ENCODE data around the gene RNF40. TPM values are rescaled to one million over a fixed set of nuclear protein-coding genes. Genes with fewer than 3 reads are reported as not detected.

RNF40 gene
- polyA plus RNA-seq, 1 donor from 2014 or later, result 85.2 TPM

- H3K9me3 ChIP-seq (ENCODE audit: low read length), result no peaks in the 10 kb centered on the region
- TF ChIP-seq EZH2 (IDR thresholded peaks at IDR 0.05; ENCODE audit: borderline replicate concordance, insufficient read depth, low read length, poor library complexity, severe bottlenecking) (no peak), POLR2AphosphoS5 (IDR thresholded peaks at IDR 0.05) (peak; percentile 4), REST (IDR thresholded peaks at IDR 0.05; ENCODE audit: borderline replicate concordance) (no peak)
- H3K4me2 ChIP-seq (ENCODE audit: low read length), result no peak overlapping the region
- no peak overlapping the region for H3K9ac ChIP-seq (ENCODE audit: low read length)
- no peak overlapping the region for H3K27ac ChIP-seq (ENCODE audit: low read length)
- no peaks in the 10 kb centered on the region for H3K27me3 ChIP-seq (ENCODE audit: insufficient read depth, low read depth, low read length)
- H3K36me3 ChIP-seq (ENCODE audit: insufficient read depth, low read length), result peaks cover 5% of the 10 kb centered on the region
- no peaks in the 10 kb centered on the region for H3K9me2 ChIP-seq (ENCODE audit: insufficient read depth, low read length)
- no peak overlapping the region for H3K4me3 ChIP-seq (ENCODE audit: low read length)
- H3F3A ChIP-seq (ENCODE audit: insufficient read depth, low read length, poor library complexity, severe bottlenecking), result no peaks in the 10 kb centered on the region
- no peaks in the 10 kb centered on the region for H4K20me1 ChIP-seq (ENCODE audit: insufficient read depth)
- H2AFZ ChIP-seq (ENCODE audit: low read depth, low read length), result no peak overlapping the region
- H3K79me2 ChIP-seq (replicated peaks; ENCODE audit: insufficient read depth, low read length), result no peaks in the 10 kb centered on the region
These were observed 24.9 kb upstream of the RNF40 start for GRCh38 chr16:30736995-30737793.

DNA sequence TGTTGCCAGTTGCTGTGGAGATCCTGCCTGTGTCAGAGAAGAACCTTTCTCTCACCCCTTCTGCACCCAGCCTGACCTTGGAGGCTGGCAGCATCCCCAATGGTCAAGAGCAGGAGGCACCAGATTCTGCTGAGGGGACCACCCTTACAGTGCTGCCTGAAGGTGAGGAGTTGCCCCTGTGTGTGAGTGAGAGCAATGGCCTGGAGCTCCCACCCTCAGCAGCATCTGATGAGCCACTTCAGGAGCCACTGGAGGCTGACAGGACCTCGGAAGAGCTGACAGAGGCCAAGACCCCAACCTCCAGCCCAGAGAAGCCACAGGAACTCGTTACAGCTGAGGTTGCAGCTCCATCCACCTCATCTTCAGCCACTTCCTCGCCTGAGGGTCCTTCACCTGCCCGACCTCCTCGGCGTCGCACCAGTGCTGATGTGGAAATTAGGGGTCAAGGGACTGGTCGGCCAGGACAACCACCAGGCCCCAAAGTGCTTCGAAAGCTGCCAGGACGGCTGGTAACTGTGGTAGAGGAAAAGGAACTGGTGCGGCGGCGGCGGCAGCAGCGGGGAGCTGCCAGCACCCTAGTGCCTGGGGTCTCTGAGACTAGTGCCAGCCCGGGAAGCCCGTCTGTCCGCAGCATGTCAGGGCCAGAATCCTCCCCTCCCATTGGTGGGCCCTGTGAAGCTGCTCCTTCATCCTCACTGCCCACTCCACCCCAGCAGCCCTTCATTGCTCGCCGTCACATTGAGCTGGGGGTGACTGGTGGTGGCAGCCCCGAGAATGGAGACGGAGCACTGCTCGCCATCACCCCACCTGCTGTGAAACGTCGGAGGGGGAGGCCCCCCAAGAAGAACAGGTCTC, 24.1 kb upstream of the RNF40 start:
- H3K9ac ChIP-seq (ENCODE audit: low read length), result no peak overlapping the region
- no peaks in the 10 kb centered on the region for H4K20me1 ChIP-seq (ENCODE audit: insufficient read depth)
- no peak overlapping the region for H3K27ac ChIP-seq (ENCODE audit: low read length)
- TF ChIP-seq CTCF (IDR thresholded peaks at IDR 0.05; ENCODE audit: poor library complexity, severe bottlenecking) (no peak), MXI1 (conservative IDR thresholded peaks at IDR 0.05; ENCODE audit: poor library complexity, severe bottlenecking) (no peak), POLR2AphosphoS5 (IDR thresholded peaks at IDR 0.05) (no peak), REST (IDR thresholded peaks at IDR 0.05; ENCODE audit: borderline replicate concordance) (no peak), TAF1 (IDR thresholded peaks at IDR 0.05; ENCODE audit: low read depth) (no peak), SMC3 (conservative IDR thresholded peaks at IDR 0.05; ENCODE audit: poor library complexity) (no peak), EP300 (conservative IDR thresholded peaks at IDR 0.05; ENCODE audit: poor library complexity, severe bottlenecking) (no peak), RAD21 (conservative IDR thresholded peaks at IDR 0.05) (no peak), EZH2 (IDR thresholded peaks at IDR 0.05; ENCODE audit: borderline replicate concordance, insufficient read depth, low read length, poor library complexity, severe bottlenecking) (no peak)
- no peak overlapping the region for H3K4me3 ChIP-seq (ENCODE audit: low read length)
- H3K9me3 ChIP-seq (ENCODE audit: low read length), result no peaks in the 10 kb centered on the region
- H3K27me3 ChIP-seq (ENCODE audit: insufficient read depth, low read depth, low read length), result no peaks in the 10 kb centered on the region
- H3K79me2 ChIP-seq (replicated peaks; ENCODE audit: insufficient read depth, low read length), result no peaks in the 10 kb centered on the region
- peaks cover 5% of the 10 kb centered on the region for H3K36me3 ChIP-seq (ENCODE audit: insufficient read depth, low read length)
- H2AFZ ChIP-seq (ENCODE audit: low read depth, low read length), result no peak overlapping the region
- no peak overlapping the region for H3K4me2 ChIP-seq (ENCODE audit: low read length)
- no peaks in the 10 kb centered on the region for H3K9me2 ChIP-seq (ENCODE audit: insufficient read depth, low read length)
- H3F3A ChIP-seq (ENCODE audit: insufficient read depth, low read length, poor library complexity, severe bottlenecking), result no peaks in the 10 kb centered on the region
